Measurements from ENCODE around the gene VTN.

The VTN gene

DNA sequence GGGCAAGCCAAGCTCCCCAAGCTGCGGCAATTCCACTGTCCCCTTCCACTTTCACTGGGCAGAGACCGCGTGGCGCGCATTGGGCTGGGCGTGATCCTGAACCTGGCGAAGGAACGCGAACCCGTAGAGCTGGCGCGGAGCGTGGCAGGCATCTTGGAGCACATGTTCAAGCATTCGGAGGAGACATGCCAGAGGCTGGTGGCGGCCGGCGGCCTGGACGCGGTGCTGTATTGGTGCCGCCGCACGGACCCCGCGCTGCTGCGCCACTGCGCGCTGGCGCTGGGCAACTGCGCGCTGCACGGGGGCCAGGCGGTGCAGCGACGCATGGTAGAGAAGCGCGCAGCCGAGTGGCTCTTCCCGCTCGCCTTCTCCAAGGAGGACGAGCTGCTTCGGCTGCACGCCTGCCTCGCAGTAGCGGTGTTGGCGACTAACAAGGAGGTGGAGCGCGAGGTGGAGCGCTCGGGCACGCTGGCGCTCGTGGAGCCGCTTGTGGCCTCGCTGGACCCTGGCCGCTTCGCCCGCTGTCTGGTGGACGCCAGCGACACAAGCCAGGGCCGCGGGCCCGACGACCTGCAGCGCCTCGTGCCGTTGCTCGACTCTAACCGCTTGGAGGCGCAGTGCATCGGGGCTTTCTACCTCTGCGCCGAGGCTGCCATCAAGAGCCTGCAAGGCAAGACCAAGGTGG lies 11.2 kb upstream of the VTN start:
- no peak overlapping the region for H3K4me3 ChIP-seq (ENCODE audit: low read length)
- no peak overlapping the region for H3K27ac ChIP-seq (ENCODE audit: low read length)
- H3K79me2 ChIP-seq (ENCODE audit: low read length) = peaks cover 15% of the 10 kb centered on the region
- H3K9me3 ChIP-seq (ENCODE audit: insufficient read depth, low read length) = no peaks in the 10 kb centered on the region
- no peak overlapping the region for H3K9ac ChIP-seq (ENCODE audit: low read length)
- H3K4me2 ChIP-seq (ENCODE audit: low read length) = no peak overlapping the region
- no peaks in the 10 kb centered on the region for H3K4me1 ChIP-seq (ENCODE audit: low read length)
- peaks cover 4% of the 10 kb centered on the region; the same call in 1 of the 2 replicates for H4K20me1 ChIP-seq (ENCODE audit: insufficient read depth, low read length)
- TF ChIP-seq EZH2phosphoT487 (IDR thresholded peaks at IDR 0.05; ENCODE audit: low read depth) = no peak
- TF ChIP-seq, protein P1, sequence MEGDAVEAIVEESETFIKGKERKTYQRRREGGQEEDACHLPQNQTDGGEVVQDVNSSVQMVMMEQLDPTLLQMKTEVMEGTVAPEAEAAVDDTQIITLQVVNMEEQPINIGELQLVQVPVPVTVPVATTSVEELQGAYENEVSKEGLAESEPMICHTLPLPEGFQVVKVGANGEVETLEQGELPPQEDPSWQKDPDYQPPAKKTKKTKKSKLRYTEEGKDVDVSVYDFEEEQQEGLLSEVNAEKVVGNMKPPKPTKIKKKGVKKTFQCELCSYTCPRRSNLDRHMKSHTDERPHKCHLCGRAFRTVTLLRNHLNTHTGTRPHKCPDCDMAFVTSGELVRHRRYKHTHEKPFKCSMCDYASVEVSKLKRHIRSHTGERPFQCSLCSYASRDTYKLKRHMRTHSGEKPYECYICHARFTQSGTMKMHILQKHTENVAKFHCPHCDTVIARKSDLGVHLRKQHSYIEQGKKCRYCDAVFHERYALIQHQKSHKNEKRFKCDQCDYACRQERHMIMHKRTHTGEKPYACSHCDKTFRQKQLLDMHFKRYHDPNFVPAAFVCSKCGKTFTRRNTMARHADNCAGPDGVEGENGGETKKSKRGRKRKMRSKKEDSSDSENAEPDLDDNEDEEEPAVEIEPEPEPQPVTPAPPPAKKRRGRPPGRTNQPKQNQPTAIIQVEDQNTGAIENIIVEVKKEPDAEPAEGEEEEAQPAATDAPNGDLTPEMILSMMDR (IDR thresholded peaks at IDR 0.05; ENCODE audit: low read depth, low read length) = no peak
- peaks cover 9% of the 10 kb centered on the region for H3K36me3 ChIP-seq (replicated peaks; ENCODE audit: low read depth, low read length)
- no peak overlapping the region for H2AFZ ChIP-seq (ENCODE audit: low read depth, low read length)
- no peaks in the 10 kb centered on the region for H3K27me3 ChIP-seq (ENCODE audit: low read depth, low read length)

DNA sequence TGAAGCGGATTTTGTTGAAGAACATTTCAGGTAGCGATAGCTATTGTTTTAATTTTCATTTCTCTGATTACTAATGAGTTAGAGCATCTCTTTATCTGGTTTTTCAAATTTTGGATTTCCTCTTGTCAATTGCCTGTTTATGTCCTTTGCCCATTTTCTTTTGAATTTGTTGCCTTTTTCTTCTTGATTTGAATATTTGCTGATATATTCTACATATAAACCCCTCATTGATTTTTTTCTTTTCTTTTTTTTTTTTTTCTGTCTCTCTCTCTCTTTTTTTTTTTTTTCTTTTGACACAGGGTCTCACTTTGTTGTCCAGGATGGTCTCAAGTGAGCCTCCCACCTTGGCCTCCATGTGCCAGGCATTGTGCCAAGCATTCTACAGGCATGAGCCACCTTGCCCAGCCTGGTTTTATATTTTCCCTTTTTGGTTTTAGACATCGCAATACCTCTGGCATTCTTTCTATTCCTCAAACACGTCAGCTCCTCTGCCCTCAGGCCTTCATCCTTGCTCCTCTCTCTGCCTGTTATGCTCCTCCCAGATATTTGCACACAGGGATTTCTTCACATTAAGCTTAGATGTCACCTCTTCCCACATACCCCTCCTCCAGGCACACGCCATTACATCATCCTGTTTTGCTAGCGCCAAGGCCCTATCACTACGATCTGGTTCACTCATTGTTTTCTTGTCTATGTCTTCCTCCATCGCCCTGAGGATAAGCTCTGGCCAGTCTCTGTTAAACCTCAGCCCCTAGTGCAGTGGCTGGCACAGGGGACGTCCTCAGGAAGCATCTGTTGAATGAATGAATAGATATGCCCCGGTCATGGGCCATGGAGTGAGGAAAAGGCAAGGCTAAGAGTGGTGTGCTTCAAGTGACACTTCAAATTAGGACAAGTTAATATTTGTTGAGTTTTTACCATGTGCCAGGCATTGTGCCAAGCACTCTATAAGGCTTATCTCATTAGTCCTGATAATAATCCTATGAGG lies 10.0 kb upstream of the VTN start:
- Histone ChIP-seq H2AFZ (ENCODE audit: low read depth, low read length) (no peak overlapping the region), H3K79me2 (ENCODE audit: low read length) (peaks cover 18% of the 10 kb centered on the region), H3K9ac (ENCODE audit: low read length) (no peak overlapping the region), H3K4me3 (ENCODE audit: low read length) (no peak overlapping the region), H3K27me3 (ENCODE audit: low read depth, low read length) (no peaks in the 10 kb centered on the region), H3K4me2 (ENCODE audit: low read length) (no peak overlapping the region), H3K9me3 (ENCODE audit: insufficient read depth, low read length) (no peaks in the 10 kb centered on the region), H3K36me3 (replicated peaks; ENCODE audit: low read depth, low read length) (peaks cover 9% of the 10 kb centered on the region), H3K27ac (ENCODE audit: low read length) (no peak overlapping the region), H4K20me1 (ENCODE audit: insufficient read depth, low read length) (peaks cover 4% of the 10 kb centered on the region; the same call in 1 of the 2 replicates), H3K4me1 (ENCODE audit: low read length) (no peaks in the 10 kb centered on the region)
- TF ChIP-seq, protein P1 (IDR thresholded peaks at IDR 0.05; ENCODE audit: low read depth, low read length) = no peak
- TF ChIP-seq EZH2phosphoT487 (IDR thresholded peaks at IDR 0.05; ENCODE audit: low read depth) = no peak

DNA sequence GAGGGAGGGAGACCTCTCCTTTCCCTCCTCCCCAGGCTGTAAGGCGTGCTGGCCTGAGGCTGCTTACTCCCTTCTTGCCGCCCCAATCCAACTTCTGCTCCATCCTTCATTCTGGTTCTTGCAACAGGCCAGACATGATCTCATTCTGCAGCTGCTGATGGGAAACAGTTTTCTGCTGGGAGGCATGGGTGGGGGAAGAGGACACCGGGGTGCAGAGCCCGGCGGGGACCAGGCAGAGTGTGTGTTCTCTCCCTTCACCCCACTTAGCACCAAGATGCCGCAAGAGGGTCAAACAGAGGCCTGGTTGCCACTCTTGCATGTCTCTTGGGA lies 2.8 kb upstream of the VTN start:
- no peaks in the 10 kb centered on the region for H3K9me3 ChIP-seq (ENCODE audit: insufficient read depth, low read length)
- no peak overlapping the region for H2AFZ ChIP-seq (ENCODE audit: low read depth, low read length)
- no peaks in the 10 kb centered on the region for H3K27me3 ChIP-seq (ENCODE audit: low read depth, low read length)
- peaks cover 12% of the 10 kb centered on the region; the same call in 1 of the 2 replicates for H4K20me1 ChIP-seq (ENCODE audit: insufficient read depth, low read length)
- peak overlapping the region; percentile 93 for H3K4me2 ChIP-seq (ENCODE audit: low read length)
- H3K27ac ChIP-seq (ENCODE audit: low read length) = no peak overlapping the region
- H3K36me3 ChIP-seq (replicated peaks; ENCODE audit: low read depth, low read length) = no peaks in the 10 kb centered on the region
- peak overlapping the region; percentile 85 for H3K9ac ChIP-seq (ENCODE audit: low read length)
- peaks cover 34% of the 10 kb centered on the region for H3K79me2 ChIP-seq (ENCODE audit: low read length)
- TF ChIP-seq, protein P1 (IDR thresholded peaks at IDR 0.05; ENCODE audit: low read depth, low read length) = no peak
- TF ChIP-seq EZH2phosphoT487 (IDR thresholded peaks at IDR 0.05; ENCODE audit: low read depth) = no peak
- peak overlapping the region; percentile 97 for H3K4me3 ChIP-seq (ENCODE audit: low read length)
- H3K4me1 ChIP-seq (ENCODE audit: low read length) = peaks cover 16% of the 10 kb centered on the region
